Memory B cell (primary cell): ENCODE measurements around the gene RAB33B.
"Not testable (repeated sequence)": the region's sequence is repeated elsewhere in the genome, so short reads cannot be mapped to it uniquely, and the experiment has no call there.

ENCODE experiments used
- ATAC-seq: fragments of 150-1000 bp; cut with Tn5 transposase; 2 replicates; pipeline ENCODE4 v1.10.0; 2021; ENCODE audit warnings: low read depth, mild to moderate bottlenecking, moderate library complexity
- DNase-seq, 2 donors: peaks; one replicate each; pipeline ENCODE4 v3.0.0; 2022; ENCODE audit warnings: low spot score in 2 of 2
- H3K27ac Mint-ChIP-seq: one replicate; pipeline ENCODE4 v1.8.0; 2022; ENCODE audit warnings: mild to moderate bottlenecking, moderate library complexity, mixed read lengths
- H3K27me3 Mint-ChIP-seq: one replicate; pipeline ENCODE4 v1.8.0; 2022; ENCODE audit warnings: mixed read lengths
- H3K36me3 Mint-ChIP-seq: one replicate; pipeline ENCODE4 v1.8.0; 2022; ENCODE audit warnings: mild to moderate bottlenecking, mixed read lengths
- H3K4me1 Mint-ChIP-seq: one replicate; pipeline ENCODE4 v1.8.0; 2022; ENCODE audit warnings: mixed read lengths
- H3K4me3 Mint-ChIP-seq: one replicate; pipeline ENCODE4 v1.8.0; 2022; ENCODE audit warnings: mild to moderate bottlenecking, moderate library complexity, mixed read lengths
- H3K9me3 Mint-ChIP-seq: one replicate; pipeline ENCODE4 v1.8.0; 2022; ENCODE audit warnings: mixed read lengths

RAB33B gene

DNA sequence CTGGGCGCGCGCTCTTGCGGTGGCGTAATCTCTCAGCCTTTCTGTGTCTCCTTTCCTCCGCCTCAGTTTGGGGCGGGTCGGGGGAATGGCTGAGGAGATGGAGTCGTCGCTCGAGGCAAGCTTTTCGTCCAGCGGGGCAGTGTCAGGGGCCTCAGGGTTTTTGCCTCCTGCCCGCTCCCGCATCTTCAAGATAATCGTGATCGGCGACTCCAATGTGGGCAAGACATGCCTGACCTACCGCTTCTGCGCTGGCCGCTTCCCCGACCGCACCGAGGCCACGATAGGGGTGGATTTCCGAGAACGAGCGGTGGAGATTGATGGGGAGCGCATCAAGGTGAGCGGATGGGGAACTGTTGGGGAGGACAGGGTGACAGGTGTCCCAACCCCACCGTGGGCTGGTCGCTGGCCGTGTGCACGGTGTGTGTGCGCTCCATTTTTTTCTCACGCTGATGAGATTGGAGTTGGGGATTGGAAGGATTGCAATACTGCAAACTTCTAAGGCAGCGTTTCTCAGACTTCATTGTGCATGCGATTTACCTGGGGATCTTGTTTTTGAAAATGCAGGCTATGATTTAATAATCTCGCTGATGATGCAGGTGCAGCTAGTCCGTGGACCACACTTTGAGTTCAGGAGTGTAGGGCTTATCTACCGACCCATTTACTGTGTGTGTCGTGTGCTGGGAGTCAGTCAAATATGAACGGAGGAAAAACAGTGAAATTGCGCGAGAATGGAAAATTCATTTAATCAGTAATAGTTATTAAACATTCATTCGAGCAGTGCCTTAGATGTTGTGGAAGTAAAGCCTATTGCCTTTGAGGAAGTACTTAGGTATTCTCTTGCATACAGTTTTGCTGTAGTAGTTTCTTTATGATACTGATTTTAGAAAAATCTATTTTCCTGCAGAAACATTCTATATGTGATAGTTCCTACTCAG lies at the start of gene RAB33B:
Gene RAB33B (plus strand): TSS at position 11 of the 935 bp plus-strand sequence. CDS start 75 bp downstream, at position 86.
- Mint-ChIP-seq H3K4me1 (peaks cover 45% of the 10 kb centered on the region), H3K9me3 (no peaks in the 10 kb centered on the region), H3K36me3 (peaks cover 9% of the 10 kb centered on the region), H3K4me3 (peak within 1 kb of the TSS; percentile 97), H3K27ac (peak within 1 kb of the TSS; percentile 99), H3K27me3 (no peaks in the 10 kb centered on the region)
- ATAC-seq (no peak), DNase-seq (peak in 1 of 2 donors; percentile 7)

- Mint-ChIP-seq H3K36me3 (peaks cover 37% of the 10 kb centered on the region), H3K27ac (no peak overlapping the region)
- ATAC-seq: no peak
Observed at GRCh38 chr4:139410312-139410711, 43.6 kb upstream of the RAB33B start.

DNA sequence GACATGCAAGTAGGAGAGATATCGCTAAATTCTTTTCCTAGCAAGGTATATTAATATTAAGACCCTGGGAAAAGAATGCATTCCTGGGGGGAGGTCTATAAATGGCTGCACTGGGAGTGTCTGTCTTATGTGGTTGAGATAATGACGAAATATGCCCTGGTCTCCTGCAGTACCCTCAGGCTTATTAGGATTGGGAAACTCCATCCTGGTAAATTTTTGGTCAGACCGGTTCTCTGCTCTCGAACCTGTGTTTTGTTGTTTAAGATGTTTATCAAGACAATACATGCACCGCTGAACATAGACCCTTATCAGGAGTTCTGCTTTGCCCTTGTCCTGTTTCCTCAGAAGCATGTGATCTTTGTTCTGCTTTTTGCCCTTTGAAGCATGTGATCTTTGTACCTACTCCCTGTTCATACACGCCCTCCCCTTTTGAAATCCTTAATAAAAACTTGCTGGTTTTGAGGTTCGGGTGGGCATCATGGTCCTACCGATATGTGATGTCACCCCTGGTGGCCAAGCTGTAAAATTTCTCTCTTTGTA lies 39.2 kb upstream of the RAB33B start:
- not testable (repeated sequence) for H3K27ac Mint-ChIP-seq, H3K4me1 Mint-ChIP-seq, H3K27me3 Mint-ChIP-seq, ATAC-seq, DNase-seq, H3K4me3 Mint-ChIP-seq, H3K9me3 Mint-ChIP-seq
- peaks cover 33% of the 10 kb centered on the region for H3K36me3 Mint-ChIP-seq

More at GRCh38 chr4:139410312-139410711, 43.6 kb upstream of the RAB33B start:
- H3K9me3 Mint-ChIP-seq: peaks cover 4% of the 10 kb centered on the region
- no peaks in the 10 kb centered on the region for H3K27me3 Mint-ChIP-seq
- H3K4me1 Mint-ChIP-seq: peaks cover 2% of the 10 kb centered on the region
- no peak for DNase-seq
- no peak overlapping the region for H3K4me3 Mint-ChIP-seq

GRCh38 chr4:139416073-139416673 lies 37.7 kb upstream of the RAB33B start:
- peak in 1 of 2 donors; percentile 40 for DNase-seq
- H3K4me3 Mint-ChIP-seq: no peak overlapping the region
- no peaks in the 10 kb centered on the region for H3K27me3 Mint-ChIP-seq
- peaks cover 4% of the 10 kb centered on the region for H3K9me3 Mint-ChIP-seq
- peaks cover 40% of the 10 kb centered on the region for H3K36me3 Mint-ChIP-seq
- peaks cover 7% of the 10 kb centered on the region for H3K4me1 Mint-ChIP-seq
- peak; percentile 35 for ATAC-seq
- no peak overlapping the region for H3K27ac Mint-ChIP-seq

GRCh38 chr4:139419388-139419914 lies 34.5 kb upstream of the RAB33B start:
- Mint-ChIP-seq H3K4me3 (no peak overlapping the region), H3K4me1 (peaks cover 7% of the 10 kb centered on the region), H3K27me3 (no peaks in the 10 kb centered on the region), H3K9me3 (peaks cover 11% of the 10 kb centered on the region), H3K27ac (no peak overlapping the region), H3K36me3 (peaks cover 36% of the 10 kb centered on the region)
- ATAC-seq (peak; percentile 68), DNase-seq (no peak)

DNA sequence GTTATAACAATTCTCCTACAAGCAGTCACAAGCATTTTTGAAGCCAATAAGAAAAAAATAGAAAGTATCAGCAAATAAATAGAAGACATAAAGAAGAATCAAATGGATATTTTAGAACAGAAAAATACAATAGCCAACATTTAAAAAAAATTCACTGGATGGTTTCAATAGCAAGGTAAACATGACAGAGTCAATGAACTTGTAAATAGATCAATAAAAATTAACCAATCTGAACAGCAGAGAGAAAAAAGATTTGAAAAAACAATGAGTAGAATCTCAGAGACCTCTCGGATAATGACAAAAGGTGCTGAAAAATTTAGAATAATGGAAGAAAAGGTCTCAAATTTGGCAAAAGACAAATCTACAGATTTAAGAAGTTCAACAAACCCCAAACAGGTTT lies 33.3 kb upstream of the RAB33B start:
- H3K9me3 Mint-ChIP-seq: peaks cover 11% of the 10 kb centered on the region
- no peaks in the 10 kb centered on the region for H3K27me3 Mint-ChIP-seq
- peaks cover 7% of the 10 kb centered on the region for H3K4me1 Mint-ChIP-seq
- H3K4me3 Mint-ChIP-seq: no peak overlapping the region
- no peak overlapping the region for H3K27ac Mint-ChIP-seq
- DNase-seq (no peak), ATAC-seq (no peak)
- peaks cover 28% of the 10 kb centered on the region for H3K36me3 Mint-ChIP-seq

DNA sequence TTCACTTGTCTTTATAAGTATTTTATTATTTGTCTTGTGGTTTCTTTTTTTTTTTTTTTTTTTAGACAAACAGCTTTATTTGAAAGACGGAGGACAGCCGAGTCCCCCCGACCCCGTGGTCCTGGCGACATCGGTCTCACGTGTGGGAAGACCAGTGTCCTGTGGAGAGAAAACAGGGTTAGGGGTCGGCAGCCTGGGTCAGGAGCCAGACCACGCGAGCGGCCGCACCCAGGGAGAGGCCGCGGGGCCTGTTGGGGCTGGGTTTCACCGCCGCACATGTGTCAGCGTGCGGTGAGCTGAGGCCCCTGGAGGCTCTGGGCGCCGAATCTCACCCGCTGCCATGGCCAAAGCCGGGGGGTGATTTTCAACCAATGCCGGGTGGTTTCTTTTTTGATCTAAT lies 17.8 kb upstream of the RAB33B start:
- Mint-ChIP-seq H3K27ac (no peak overlapping the region), H3K9me3 (peaks cover 7% of the 10 kb centered on the region), H3K4me3 (no peak overlapping the region), H3K27me3 (no peaks in the 10 kb centered on the region), H3K4me1 (no peaks in the 10 kb centered on the region), H3K36me3 (peaks cover 26% of the 10 kb centered on the region)
- ATAC-seq (no peak), DNase-seq (no peak)

DNA sequence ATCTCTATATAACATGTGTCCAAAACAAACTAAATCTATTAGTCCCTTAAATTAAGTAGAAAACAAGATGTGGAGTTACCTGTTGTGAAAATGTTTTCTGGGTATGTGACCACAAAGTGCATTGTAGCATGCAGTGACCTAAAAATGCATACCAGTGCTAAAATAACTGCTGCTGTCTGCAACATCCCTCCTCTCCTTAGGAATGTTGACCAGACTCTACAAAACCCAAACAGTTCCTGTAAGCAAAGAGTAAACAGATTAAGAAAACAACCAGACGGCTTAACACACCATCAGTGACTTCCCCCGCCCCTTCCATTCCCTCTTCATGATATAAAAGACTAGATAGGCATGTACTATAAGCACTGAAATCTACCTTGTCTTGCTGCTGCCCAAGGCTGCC lies 15.8 kb upstream of the RAB33B start:
- Mint-ChIP-seq H3K9me3 (peaks cover 6% of the 10 kb centered on the region), H3K4me1 (no peaks in the 10 kb centered on the region), H3K36me3 (peaks cover 26% of the 10 kb centered on the region), H3K27ac (no peak overlapping the region), H3K4me3 (no peak overlapping the region), H3K27me3 (no peaks in the 10 kb centered on the region)
- DNase-seq: no peak
- ATAC-seq: no peak

DNA sequence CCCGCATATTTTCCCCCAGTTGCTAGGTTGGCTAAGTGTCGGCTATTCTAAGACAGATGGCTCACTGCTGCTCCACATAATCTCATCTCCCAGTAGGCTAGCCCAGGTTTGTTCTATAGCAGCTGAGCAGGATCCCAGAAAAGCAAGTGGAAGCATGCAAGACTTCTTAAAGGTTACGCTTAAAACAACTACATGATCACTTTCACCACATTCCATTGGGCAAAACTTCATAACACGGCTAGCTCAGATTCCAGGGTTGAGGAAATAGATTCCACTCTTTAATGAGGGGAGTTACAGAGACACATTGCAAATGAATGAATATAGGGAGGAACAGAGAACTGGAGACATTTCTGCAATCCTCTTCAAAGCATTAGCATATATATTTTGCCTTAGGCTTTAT lies 12.9 kb upstream of the RAB33B start:
- peaks cover 2% of the 10 kb centered on the region for H3K4me1 Mint-ChIP-seq
- peaks cover 26% of the 10 kb centered on the region for H3K36me3 Mint-ChIP-seq
- no peak overlapping the region for H3K27ac Mint-ChIP-seq
- H3K9me3 Mint-ChIP-seq: peaks cover 6% of the 10 kb centered on the region
- no peak overlapping the region for H3K4me3 Mint-ChIP-seq
- DNase-seq (no peak), ATAC-seq (no peak)
- H3K27me3 Mint-ChIP-seq: no peaks in the 10 kb centered on the region

DNA sequence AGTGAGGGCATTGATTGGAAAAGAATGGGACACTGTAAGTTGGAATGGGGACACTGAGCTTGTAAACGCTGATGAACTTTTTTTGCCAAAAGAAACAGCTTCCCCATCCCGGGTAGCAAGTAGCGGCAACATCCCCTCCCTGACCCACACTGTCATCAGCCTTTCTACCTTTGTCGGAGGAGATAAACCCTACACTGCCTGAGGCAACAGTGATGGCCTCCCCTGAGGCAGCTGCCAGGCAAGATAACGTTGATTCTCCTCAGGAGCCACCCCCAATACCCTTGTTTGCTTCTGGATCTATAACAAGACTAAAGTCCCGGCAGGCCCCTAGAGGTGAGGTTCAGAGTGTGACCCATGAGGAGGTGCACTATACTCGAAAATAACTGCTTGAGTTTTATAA lies 10.3 kb upstream of the RAB33B start:
- no peak overlapping the region for H3K27ac Mint-ChIP-seq

GRCh38 chr4:139444881-139445280 lies 9.0 kb upstream of the RAB33B start:
- ATAC-seq, DNase-seq: not testable (repeated sequence)

More for the DNA sequence above, 10.3 kb upstream of the RAB33B start:
- no peak for DNase-seq
- H3K36me3 Mint-ChIP-seq: peaks cover 15% of the 10 kb centered on the region
- H3K27me3 Mint-ChIP-seq: no peaks in the 10 kb centered on the region
- ATAC-seq: no peak
- H3K4me3 Mint-ChIP-seq: no peak overlapping the region
- H3K4me1 Mint-ChIP-seq: peaks cover 5% of the 10 kb centered on the region
- H3K9me3 Mint-ChIP-seq: peaks cover 4% of the 10 kb centered on the region

GRCh38 chr4:139447078-139447477 lies 6.8 kb upstream of the RAB33B start:
- H3K4me1 Mint-ChIP-seq, H3K4me3 Mint-ChIP-seq, ATAC-seq: not testable (repeated sequence)

More at GRCh38 chr4:139444881-139445280, 9.0 kb upstream of the RAB33B start:
- not testable (repeated sequence) for H3K9me3 Mint-ChIP-seq, H3K27me3 Mint-ChIP-seq, H3K4me3 Mint-ChIP-seq, H3K27ac Mint-ChIP-seq, H3K4me1 Mint-ChIP-seq
- H3K36me3 Mint-ChIP-seq: peaks cover 15% of the 10 kb centered on the region

GRCh38 chr4:139450586-139450985 lies 3.3 kb upstream of the RAB33B start:
- H3K4me3 Mint-ChIP-seq: no peak overlapping the region
- H3K4me1 Mint-ChIP-seq: peaks cover 21% of the 10 kb centered on the region
- no peak overlapping the region for H3K27ac Mint-ChIP-seq
- H3K9me3 Mint-ChIP-seq: no peaks in the 10 kb centered on the region
- peaks cover 6% of the 10 kb centered on the region for H3K36me3 Mint-ChIP-seq
- ATAC-seq (no peak), DNase-seq (no peak)
- no peaks in the 10 kb centered on the region for H3K27me3 Mint-ChIP-seq

More at GRCh38 chr4:139447078-139447477, 6.8 kb upstream of the RAB33B start:
- not testable (repeated sequence) for H3K9me3 Mint-ChIP-seq, DNase-seq, H3K27ac Mint-ChIP-seq, H3K36me3 Mint-ChIP-seq, H3K27me3 Mint-ChIP-seq

GRCh38 chr4:139451997-139452396 lies 1.9 kb upstream of the RAB33B start:
- no peak for DNase-seq
- Mint-ChIP-seq H3K27ac (peak overlapping the region; percentile 99), H3K4me3 (no peak overlapping the region), H3K36me3 (peaks cover 5% of the 10 kb centered on the region), H3K9me3 (no peaks in the 10 kb centered on the region), H3K4me1 (peaks cover 29% of the 10 kb centered on the region), H3K27me3 (no peaks in the 10 kb centered on the region)
- no peak for ATAC-seq
